SU-DHL-6 (cell line): ENCODE data around the gene NEK11.

Experiments
- CTCF ChIP-seq: fragments of 200-600 bp; sonication (generic); IDR thresholded peaks from one replicate; pipeline ENCODE4 v1.5.1; 2017; ENCODE audit warnings: antibody characterized with exemption, mild to moderate bottlenecking, low read length, moderate library complexity; ENCODE audit not compliant: insufficient read depth, poor library complexity, severe bottlenecking
- EZH2phosphoT487 ChIP-seq: fragments of 200-600 bp; sonication (generic), shearing (Covaris generic); conservative IDR thresholded peaks from 2 replicates; pipeline ENCODE4 v1.6.1; 2018; ENCODE audit warnings: mild to moderate bottlenecking, antibody characterized with exemption, low read length, moderate library complexity, mixed read lengths

- TF ChIP-seq CTCF (no peak), EZH2phosphoT487 (no peak)
Measured at GRCh38 chr3:131038326-131038725, 11.6 kb downstream of the NEK11 start.
